ENCODE data around the gene BCL6.

The BCL6 gene

GRCh38 chr3:187788984-187789857 lies 44.0 kb upstream of the BCL6 start:
- DNase-seq (ENCODE audit: extremely low spot score), result no peak
- POLR2A ChIA-PET, result no interaction called here
- CTCF ChIA-PET, result interaction anchor here (1.2 to 1.5 kb wide), 2 partner anchors 17 to 21 kb away, joined by 3 to 4 read pairs; no protein-coding TSS in a partner anchor
- no peak for TF ChIP-seq CTCF (IDR thresholded peaks at IDR 0.05; ENCODE audit: control extremely low read depth, extremely low read depth, low read depth, missing control alignments)

GRCh38 chr3:187783098-187783497 lies 37.8 kb upstream of the BCL6 start:
- TF ChIP-seq CTCF (IDR thresholded peaks at IDR 0.05; ENCODE audit: control extremely low read depth, extremely low read depth, low read depth, missing control alignments), result no peak
- ChIA-PET CTCF (interaction anchor here (0.9 kb wide), 1 partner anchor 23 kb away, joined by 3 read pairs; no protein-coding TSS in a partner anchor), POLR2A (no interaction called here)
- DNase-seq (ENCODE audit: extremely low spot score), result no peak

DNA sequence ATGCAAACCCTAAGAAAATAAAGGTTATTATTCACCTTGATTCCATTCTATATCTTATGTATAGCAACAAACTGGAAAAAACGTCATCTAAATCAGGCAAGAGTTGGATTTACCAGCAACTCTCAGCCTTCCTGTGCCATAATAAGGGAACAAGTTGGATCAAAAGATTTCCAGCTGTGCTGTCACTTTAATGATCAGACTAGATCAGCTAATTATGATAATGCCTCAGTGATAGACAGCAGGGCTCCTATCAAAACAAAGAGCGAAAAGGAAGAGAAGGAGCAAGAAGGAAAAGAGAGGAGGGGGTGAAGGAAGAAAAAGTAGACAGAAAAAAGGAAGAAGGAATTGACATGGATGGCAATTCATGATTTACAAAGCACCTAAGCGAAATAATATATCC lies 36.7 kb upstream of the BCL6 start:
- CTCF ChIA-PET, result no interaction called here
- POLR2A ChIA-PET, result no interaction called here
- TF ChIP-seq CTCF (IDR thresholded peaks at IDR 0.05; ENCODE audit: control extremely low read depth, extremely low read depth, low read depth, missing control alignments), result no peak
- no peak for DNase-seq (ENCODE audit: extremely low spot score)

- TF ChIP-seq CTCF (IDR thresholded peaks at IDR 0.05; ENCODE audit: control extremely low read depth, extremely low read depth, low read depth, missing control alignments), result no peak
- ChIA-PET POLR2A (no interaction called here), CTCF (no interaction called here)
- DNase-seq (ENCODE audit: extremely low spot score), result no peak
These were observed 35.7 kb upstream of the BCL6 start for GRCh38 chr3:187781001-187781400.

DNA sequence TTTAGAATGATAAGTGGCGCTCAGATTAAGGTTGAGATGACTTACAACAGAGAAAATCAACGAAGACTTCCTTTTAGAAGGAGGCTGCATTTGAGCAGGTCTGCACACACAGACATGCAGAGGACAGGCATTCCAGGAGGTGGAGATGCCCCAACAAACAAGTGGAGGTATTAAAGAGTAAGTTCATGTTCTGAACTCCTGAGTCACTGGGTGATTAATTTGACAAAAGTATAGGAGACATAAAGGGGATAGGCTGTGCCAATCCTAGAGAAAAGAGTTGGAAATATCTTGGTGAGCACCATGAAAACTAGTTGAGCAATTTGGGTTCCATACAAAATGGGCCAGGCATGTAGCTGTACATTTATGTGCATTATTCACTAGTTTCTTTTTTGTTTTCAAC lies 33.5 kb upstream of the BCL6 start:
- CTCF ChIA-PET, result interaction anchor here (1.3 kb wide), 1 partner anchor 21 kb away, joined by 3 read pairs; no protein-coding TSS in a partner anchor
- POLR2A ChIA-PET, result no interaction called here
- TF ChIP-seq CTCF (IDR thresholded peaks at IDR 0.05; ENCODE audit: control extremely low read depth, extremely low read depth, low read depth, missing control alignments), result no peak
- DNase-seq (ENCODE audit: extremely low spot score), result no peak

- no peak for TF ChIP-seq CTCF (IDR thresholded peaks at IDR 0.05; ENCODE audit: control extremely low read depth, extremely low read depth, low read depth, missing control alignments)
- ChIA-PET POLR2A (no interaction called here), CTCF (interaction anchor here (1.1 to 1.2 kb wide), 2 partner anchors 30 to 33 kb away, joined by 3 read pairs; no protein-coding TSS in a partner anchor)
- DNase-seq (ENCODE audit: extremely low spot score), result no peak
These were observed 32.2 kb upstream of the BCL6 start for GRCh38 chr3:187777331-187777941.
